ENCODE measurements around the gene ANKRD11.
"Not testable (repeated sequence)": the region's sequence is repeated elsewhere in the genome, so short reads cannot be mapped to it uniquely, and the experiment has no call there.

ANKRD11 gene

DNA sequence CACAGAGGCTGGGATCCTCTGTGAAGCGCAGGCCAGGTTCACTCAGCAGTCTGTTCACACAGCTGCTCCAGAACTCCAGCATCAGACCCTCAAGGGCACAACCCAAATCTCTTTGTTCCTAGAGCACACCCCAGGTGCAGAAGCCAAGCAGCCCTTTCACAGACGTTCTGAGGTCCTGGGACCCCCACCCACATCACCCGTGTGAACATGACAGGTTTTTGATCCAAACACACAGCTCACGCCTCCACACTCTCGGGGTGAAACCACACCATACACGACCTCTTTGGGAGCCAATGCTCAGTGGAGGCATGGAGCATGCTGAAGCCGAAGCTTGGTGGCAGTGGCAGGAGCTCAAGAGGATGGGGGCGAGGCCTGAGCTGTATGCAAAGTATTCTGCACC lies 175.5 kb downstream of the ANKRD11 start:
- DNase-seq (ENCODE audit: low spot score) = no peak

DNA sequence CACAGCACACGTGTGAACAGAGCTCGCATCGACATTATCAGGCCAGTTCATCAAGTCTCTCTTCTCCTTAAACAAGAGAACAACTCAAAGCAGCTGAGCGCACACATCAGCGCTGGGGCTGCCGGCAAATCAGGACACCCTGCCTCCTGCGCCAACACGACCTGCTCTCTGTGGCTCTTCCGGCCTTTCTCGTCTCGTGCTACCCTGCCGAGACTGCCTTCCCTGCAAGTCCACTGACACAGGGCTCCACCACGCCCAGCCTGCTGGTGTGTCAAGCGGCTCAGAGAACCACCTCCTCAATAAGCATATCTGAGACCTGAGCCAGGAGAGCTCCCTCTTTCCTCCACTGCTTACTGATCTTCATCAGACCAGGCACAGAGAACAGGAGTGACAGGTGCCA lies 176.0 kb downstream of the ANKRD11 start:
- no peak for DNase-seq (ENCODE audit: low spot score)

GRCh38 chr16:89313583-89313982 lies 176.8 kb downstream of the ANKRD11 start:
- DNase-seq (ENCODE audit: low spot score) = no peak

DNA sequence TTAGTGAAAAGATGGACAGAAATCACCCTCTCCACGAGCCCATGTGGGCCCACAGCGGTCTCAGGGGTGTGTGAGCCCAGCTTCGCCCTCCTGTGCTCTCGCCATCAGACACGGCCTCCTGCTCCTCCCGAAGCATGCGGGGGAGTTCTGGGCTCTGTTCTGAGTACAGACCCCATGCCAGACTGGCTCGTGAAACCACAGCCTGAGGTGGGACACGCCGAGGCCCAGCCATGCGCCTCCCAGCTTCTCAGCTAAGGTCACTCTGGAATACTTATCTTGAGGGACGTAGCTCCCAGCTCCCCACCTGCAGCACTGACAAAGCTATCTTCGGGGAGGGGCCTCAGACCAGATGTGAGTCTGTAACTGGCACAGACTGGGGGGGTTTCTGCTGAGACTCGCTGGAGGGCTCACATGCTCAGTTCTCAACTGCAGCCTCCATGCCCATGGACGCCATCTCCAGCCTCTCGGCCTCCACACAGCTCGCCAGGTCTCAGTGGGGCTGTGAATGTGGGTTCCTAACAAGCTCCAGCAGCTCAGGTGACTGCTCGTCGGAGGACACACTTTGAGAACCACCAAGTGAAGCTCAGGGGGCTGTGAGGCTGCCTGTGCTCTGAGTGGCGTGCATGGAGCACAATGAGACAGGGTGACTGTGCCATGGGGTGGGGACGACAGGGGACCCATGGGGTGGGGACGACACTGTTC lies 177.6 kb downstream of the ANKRD11 start:
- DNase-seq (ENCODE audit: low spot score) = no peak

DNA sequence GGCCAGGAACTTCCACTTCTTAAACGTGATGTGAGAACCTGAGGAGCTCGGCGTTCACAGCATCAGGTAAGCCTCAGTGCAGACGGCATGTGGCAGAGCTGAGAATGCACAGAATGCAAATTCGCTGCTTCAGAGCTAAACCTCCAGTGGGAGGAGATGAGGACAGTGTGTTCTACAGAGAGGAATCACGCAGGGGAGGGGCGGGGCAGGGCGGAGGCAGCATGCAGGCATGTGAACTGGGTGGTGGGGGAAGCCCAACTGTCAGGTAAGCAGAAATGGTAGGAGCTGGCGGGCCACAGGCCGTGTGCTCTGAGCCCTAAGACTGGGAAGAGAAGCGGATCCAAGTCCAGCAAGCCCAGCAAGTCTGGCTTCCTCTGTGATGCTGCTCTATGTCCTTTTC lies 178.2 kb downstream of the ANKRD11 start:
- no peak for DNase-seq (ENCODE audit: low spot score)

GRCh38 chr16:89311636-89312035 lies 178.7 kb downstream of the ANKRD11 start:
- no peak for DNase-seq (ENCODE audit: low spot score)

DNA sequence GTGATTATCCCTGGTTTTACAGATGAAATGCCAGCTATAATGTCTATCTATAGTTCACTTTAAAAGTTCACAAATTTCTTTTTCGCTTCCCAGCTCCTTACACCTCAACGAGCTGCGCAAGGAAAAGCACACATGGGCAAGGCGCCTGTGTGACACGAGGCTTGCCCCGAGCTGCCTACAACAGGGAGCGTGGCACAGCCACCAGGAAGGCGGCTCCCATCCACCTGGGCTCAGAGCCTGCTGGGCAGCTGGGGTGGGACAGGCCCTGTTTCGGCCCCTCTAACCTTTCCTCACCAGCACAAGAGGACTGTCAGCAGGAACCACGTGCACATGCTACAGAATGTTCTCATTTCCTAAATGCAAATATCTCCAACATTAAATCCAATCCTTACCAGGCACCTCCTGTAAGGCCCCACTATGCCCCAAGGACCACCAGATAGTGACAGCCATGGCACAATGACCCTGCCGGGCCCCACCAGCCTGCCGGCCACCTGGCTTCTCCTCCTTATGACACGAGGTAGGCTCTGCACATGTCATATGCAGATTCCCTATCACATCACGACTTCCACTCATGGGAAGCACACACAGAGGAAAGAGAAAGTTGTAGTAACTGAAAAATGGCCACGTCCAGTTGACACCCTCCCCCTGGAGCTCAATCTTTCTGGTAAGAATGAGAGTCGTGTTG lies 180.8 kb downstream of the ANKRD11 start:
- DNase-seq (ENCODE audit: low spot score) = no peak

GRCh38 chr16:89308391-89309333 lies 181.7 kb downstream of the ANKRD11 start:
- DNase-seq (ENCODE audit: low spot score) = no peak

- no peak for DNase-seq (ENCODE audit: low spot score)
These were observed 182.9 kb downstream of the ANKRD11 start for GRCh38 chr16:89307421-89307805.

GRCh38 chr16:89306457-89307420 lies 183.6 kb downstream of the ANKRD11 start:
- not testable (repeated sequence) for DNase-seq (ENCODE audit: low spot score)

GRCh38 chr16:89304941-89305705 lies 185.2 kb downstream of the ANKRD11 start:
- DNase-seq (ENCODE audit: low spot score) = no peak

GRCh38 chr16:89304181-89304851 lies 186.0 kb downstream of the ANKRD11 start:
- DNase-seq (ENCODE audit: low spot score) = no peak

GRCh38 chr16:89303617-89304016 lies 186.7 kb downstream of the ANKRD11 start:
- no peak for DNase-seq (ENCODE audit: low spot score)

- DNase-seq (ENCODE audit: low spot score) = no peak
These were observed 189.4 kb downstream of the ANKRD11 start for GRCh38 chr16:89300976-89301360.

DNA sequence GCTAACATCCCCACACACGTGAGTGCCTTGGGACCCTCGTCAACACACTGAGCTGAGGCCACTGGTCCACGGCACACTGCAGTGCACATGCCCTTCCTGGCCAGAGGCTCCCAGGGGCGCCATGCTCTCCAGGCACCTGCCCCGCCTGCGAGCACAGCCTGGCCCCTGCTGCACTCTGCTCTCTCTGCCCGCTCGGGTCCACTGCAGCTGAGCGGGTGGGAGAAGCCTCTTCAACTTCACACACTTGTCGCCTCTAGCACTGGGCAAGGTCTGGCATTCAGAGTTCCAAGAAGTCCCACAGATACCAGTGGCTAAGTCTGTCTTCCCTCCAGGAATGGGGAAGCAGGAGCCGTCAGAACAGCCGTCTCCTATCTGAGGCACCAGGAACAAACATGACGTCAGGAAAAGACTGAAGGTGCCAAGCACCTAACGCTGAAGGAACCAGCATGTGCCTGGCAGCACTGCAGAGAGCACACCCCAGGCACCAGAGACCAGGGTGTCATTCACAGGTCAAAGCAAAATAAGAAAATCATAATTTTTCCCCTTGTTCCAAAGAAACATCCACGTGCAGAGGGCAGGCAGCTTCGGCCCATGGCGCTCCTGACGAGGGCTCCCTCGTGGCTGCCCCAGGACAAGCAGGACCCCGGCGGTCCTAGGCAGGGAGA lies 189.9 kb downstream of the ANKRD11 start:
- DNase-seq (ENCODE audit: low spot score) = no peak

GRCh38 chr16:89299357-89300111 lies 190.8 kb downstream of the ANKRD11 start:
- DNase-seq (ENCODE audit: low spot score) = not testable (repeated sequence)

GRCh38 chr16:89298623-89299225 lies 191.6 kb downstream of the ANKRD11 start:
- no peak for DNase-seq (ENCODE audit: low spot score)

GRCh38 chr16:89297910-89298545 lies 192.3 kb downstream of the ANKRD11 start:
- DNase-seq (ENCODE audit: low spot score) = no peak
